ENCODE measurements around the gene RBFOX1.

The RBFOX1 gene

DNA sequence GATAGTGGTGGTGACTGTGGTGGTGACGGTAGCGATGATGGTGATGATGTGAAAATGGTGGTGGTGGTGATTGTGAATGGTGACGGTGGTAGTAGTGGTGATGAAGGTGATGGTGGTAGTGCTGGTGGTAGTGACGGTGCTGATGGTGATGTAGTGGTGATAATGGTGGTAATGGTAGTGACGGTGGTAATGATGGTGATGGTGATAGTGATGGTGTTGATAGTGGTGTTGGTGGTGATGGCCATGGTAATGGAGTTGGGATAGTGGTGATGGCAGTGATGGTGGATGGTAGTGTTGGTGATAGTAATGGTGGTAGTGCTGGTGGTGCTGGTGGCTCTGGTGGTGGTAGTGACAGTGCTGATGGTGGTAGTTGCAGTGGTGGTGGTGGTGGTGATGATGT, 14.7 kb upstream of the RBFOX1 start:
- TF ChIP-seq, protein P1, sequence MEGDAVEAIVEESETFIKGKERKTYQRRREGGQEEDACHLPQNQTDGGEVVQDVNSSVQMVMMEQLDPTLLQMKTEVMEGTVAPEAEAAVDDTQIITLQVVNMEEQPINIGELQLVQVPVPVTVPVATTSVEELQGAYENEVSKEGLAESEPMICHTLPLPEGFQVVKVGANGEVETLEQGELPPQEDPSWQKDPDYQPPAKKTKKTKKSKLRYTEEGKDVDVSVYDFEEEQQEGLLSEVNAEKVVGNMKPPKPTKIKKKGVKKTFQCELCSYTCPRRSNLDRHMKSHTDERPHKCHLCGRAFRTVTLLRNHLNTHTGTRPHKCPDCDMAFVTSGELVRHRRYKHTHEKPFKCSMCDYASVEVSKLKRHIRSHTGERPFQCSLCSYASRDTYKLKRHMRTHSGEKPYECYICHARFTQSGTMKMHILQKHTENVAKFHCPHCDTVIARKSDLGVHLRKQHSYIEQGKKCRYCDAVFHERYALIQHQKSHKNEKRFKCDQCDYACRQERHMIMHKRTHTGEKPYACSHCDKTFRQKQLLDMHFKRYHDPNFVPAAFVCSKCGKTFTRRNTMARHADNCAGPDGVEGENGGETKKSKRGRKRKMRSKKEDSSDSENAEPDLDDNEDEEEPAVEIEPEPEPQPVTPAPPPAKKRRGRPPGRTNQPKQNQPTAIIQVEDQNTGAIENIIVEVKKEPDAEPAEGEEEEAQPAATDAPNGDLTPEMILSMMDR (IDR thresholded peaks at IDR 0.05; ENCODE audit: low read length, missing control alignments), result no peak
- no peak overlapping the region for H3K4me3 ChIP-seq (replicated peaks; ENCODE audit: low read depth, low read length)
- DNase-seq (ENCODE audit: low read depth), result no peak

DNA sequence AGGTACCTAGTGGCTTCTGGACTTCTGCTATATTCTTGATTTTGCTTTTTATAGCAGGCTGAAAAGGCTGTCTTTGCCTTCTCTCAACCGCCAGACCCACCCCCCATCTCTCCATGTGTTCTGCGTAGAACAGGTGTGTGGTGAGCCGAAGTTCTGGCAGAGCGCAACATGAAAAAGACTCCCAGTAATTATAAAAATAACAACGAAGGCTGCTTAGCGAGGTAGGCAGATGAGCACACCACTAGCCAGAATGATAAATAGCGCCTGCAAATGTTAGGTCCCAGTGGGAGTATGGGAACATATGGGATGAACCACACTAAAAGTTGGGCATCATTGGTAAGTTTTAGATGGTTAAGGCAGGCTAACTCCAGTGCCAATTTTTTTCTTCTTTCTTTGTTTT, 14.0 kb upstream of the RBFOX1 start:
- H3K4me3 ChIP-seq (replicated peaks; ENCODE audit: low read depth, low read length), result no peak overlapping the region
- DNase-seq (ENCODE audit: low read depth), result no peak
- TF ChIP-seq, protein P1 (IDR thresholded peaks at IDR 0.05; ENCODE audit: low read length, missing control alignments), result no peak

- H3K4me3 ChIP-seq (replicated peaks; ENCODE audit: low read depth, low read length), result no peak overlapping the region
- no peak for DNase-seq (ENCODE audit: low read depth)
- TF ChIP-seq, protein P1 (IDR thresholded peaks at IDR 0.05; ENCODE audit: low read length, missing control alignments), result no peak
These were observed 13.1 kb upstream of the RBFOX1 start for GRCh38 chr16:7319514-7319913.

DNA sequence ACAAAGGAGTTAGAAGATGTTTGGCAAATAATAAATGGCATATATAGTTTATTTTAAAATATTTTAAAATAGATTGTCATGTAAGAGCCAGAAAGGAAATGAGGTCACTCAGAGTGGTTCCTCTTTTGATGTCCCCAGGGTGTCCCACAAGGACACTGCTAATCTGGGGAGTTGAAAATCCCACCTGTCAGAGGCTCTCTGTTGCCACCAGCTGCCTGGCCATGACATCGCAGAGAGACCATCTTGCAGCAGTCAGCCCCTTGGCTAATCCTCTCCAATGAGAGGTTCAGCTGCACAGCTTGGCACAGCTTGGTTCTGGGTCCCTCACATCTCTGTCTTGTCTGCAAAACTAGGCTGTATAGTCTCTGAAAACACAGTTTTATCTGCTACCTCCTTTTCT, 11.0 kb upstream of the RBFOX1 start:
- TF ChIP-seq, protein P1 (IDR thresholded peaks at IDR 0.05; ENCODE audit: low read length, missing control alignments), result no peak
- DNase-seq (ENCODE audit: low read depth), result no peak
- no peak overlapping the region for H3K4me3 ChIP-seq (replicated peaks; ENCODE audit: low read depth, low read length)

GRCh38 chr16:7324321-7324720, 8.3 kb upstream of the RBFOX1 start:
- no peak overlapping the region for H3K4me3 ChIP-seq (replicated peaks; ENCODE audit: low read depth, low read length)
- TF ChIP-seq, protein P1 (IDR thresholded peaks at IDR 0.05; ENCODE audit: low read length, missing control alignments), result no peak
- no peak for DNase-seq (ENCODE audit: low read depth)

GRCh38 chr16:7325834-7326233, 6.8 kb upstream of the RBFOX1 start:
- TF ChIP-seq, protein P1 (IDR thresholded peaks at IDR 0.05; ENCODE audit: low read length, missing control alignments), result no peak
- no peak overlapping the region for H3K4me3 ChIP-seq (replicated peaks; ENCODE audit: low read depth, low read length)
- DNase-seq (ENCODE audit: low read depth), result no peak

DNA sequence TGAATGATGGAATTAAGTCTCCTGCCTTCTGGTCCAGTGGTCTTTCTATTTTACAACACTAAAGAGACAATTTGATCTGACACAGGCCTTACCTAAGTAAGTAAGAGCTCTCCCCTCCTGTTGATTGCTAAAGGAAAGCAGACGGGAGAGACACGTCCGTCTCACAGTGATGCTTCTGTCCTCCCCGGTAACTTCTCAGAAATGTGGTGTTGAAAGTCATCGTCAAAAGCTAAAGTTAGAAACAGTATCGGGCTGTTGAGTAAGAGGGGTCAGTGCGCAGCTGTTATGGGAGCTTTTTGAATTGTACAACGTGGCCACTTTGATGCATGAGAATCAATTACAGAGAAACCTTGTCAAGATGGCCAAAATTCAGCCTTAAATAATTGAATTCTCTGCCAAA, 1.9 kb upstream of the RBFOX1 start:
- TF ChIP-seq, protein P1 (IDR thresholded peaks at IDR 0.05; ENCODE audit: low read length, missing control alignments), result no peak
- H3K4me3 ChIP-seq (replicated peaks; ENCODE audit: low read depth, low read length), result no peak overlapping the region
- no peak for DNase-seq (ENCODE audit: low read depth)

All from fibroblast of pulmonary artery (primary cell).